ENCODE data around the gene SPRR5. TPM values are rescaled to one million over a fixed set of nuclear protein-coding genes. Genes with fewer than 3 reads are reported as not detected.

Gene SPRR5
- total RNA-seq (2014; rRNA removed; shearing (Covaris generic); ENCODE audit: low replicate concordance) = not detected in 2 replicates

- DNase-seq = no peak
- no peak within 1 kb of the TSS for H2AFZ ChIP-seq (ENCODE audit: low read length)
- no peaks in the 10 kb centered on the region for H3K9me3 ChIP-seq (ENCODE audit: low read length)
- no peaks in the 10 kb centered on the region for H3K79me2 ChIP-seq (ENCODE audit: low read length)
- H3K4me2 ChIP-seq (ENCODE audit: low read depth, low read length, poor library complexity, severe bottlenecking) = no peak within 1 kb of the TSS
- H3K9ac ChIP-seq (ENCODE audit: low read length) = no peak within 1 kb of the TSS
- H4K20me1 ChIP-seq (ENCODE audit: insufficient read depth, low read depth, low read length) = no peaks in the 10 kb centered on the region
- H3K36me3 ChIP-seq (ENCODE audit: insufficient read depth, low read length) = no peaks in the 10 kb centered on the region
- no peaks in the 10 kb centered on the region for H3K27me3 ChIP-seq (ENCODE audit: low read length)
- H3K27ac ChIP-seq (ENCODE audit: low read length) = no peak within 1 kb of the TSS
- H3K9me2 ChIP-seq (replicated peaks; ENCODE audit: insufficient read depth, low read length) = no peaks in the 10 kb centered on the region
- no peak within 1 kb of the TSS for H3K4me3 ChIP-seq (ENCODE audit: low read length)
- no peaks in the 10 kb centered on the region for H3K4me1 ChIP-seq (ENCODE audit: low read length)
Measured at GRCh38 chr1:152946651-152947256, at the start of gene SPRR5. Gene SPRR5 (plus strand): TSS chr1:152947206. CDS start chr1:152948555, 1,349 bp downstream.

DNA sequence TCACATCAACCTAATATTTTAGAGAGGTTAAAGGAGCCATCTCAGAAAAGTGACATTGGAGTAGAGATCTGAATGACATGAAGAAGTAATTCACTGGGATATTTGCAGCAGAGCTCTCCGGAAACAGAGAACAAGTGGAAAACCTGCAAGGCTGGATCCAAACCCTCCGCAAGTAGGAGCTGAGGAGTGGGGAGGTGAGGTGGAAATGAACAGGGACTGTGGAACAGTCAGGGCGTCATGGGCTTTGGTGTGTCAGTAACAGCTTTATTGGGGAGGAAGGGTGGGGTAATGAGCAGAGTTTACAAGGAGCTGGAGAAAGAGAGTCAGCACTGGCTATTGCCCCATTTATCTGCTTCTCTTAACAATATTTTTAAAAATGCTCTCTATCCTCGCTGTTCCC lies 48.0 kb upstream of the SPRR5 start:
- H3K9ac ChIP-seq (ENCODE audit: low read length) = no peak overlapping the region
- H3K36me3 ChIP-seq (ENCODE audit: insufficient read depth, low read length) = no peaks in the 10 kb centered on the region
- H3K9me2 ChIP-seq (replicated peaks; ENCODE audit: insufficient read depth, low read length) = no peaks in the 10 kb centered on the region
- no peak overlapping the region for H3K27ac ChIP-seq (ENCODE audit: low read length)
- no peak overlapping the region for H3K4me3 ChIP-seq (ENCODE audit: low read length)
- no peak overlapping the region for H3K4me2 ChIP-seq (ENCODE audit: low read depth, low read length, poor library complexity, severe bottlenecking)
- H3K4me1 ChIP-seq (ENCODE audit: low read length) = no peaks in the 10 kb centered on the region
- H4K20me1 ChIP-seq (ENCODE audit: insufficient read depth, low read depth, low read length) = no peaks in the 10 kb centered on the region
- H2AFZ ChIP-seq (ENCODE audit: low read length) = no peak overlapping the region
- no peaks in the 10 kb centered on the region for H3K79me2 ChIP-seq (ENCODE audit: low read length)
- no peaks in the 10 kb centered on the region for H3K27me3 ChIP-seq (ENCODE audit: low read length)
- H3K9me3 ChIP-seq (ENCODE audit: low read length) = no peaks in the 10 kb centered on the region
- no peak for DNase-seq

DNA sequence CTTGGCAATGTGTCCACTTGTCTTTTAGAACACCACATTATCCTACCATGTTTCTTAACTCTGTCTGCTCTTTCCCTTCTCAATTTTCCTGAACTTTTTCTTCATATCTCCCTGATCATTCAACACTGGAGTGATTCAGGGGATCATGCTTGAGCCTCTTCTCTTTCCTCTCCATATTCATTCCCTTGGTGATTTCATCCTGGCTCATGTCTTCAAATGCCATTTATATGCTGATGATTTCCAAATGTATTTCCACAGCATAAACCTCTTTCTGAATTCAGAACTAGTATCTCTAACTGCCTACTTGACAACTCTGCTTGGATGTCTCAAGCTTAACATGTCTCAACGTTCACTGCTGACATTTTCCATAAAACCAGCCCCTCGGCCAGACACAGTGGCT lies 47.1 kb upstream of the SPRR5 start:
- Histone ChIP-seq H3K27me3 (ENCODE audit: low read length) (no peaks in the 10 kb centered on the region), H3K4me3 (ENCODE audit: low read length) (no peak overlapping the region), H3K79me2 (ENCODE audit: low read length) (no peaks in the 10 kb centered on the region), H4K20me1 (ENCODE audit: insufficient read depth, low read depth, low read length) (no peaks in the 10 kb centered on the region), H3K9me2 (replicated peaks; ENCODE audit: insufficient read depth, low read length) (no peaks in the 10 kb centered on the region), H3K9ac (ENCODE audit: low read length) (no peak overlapping the region), H3K27ac (ENCODE audit: low read length) (no peak overlapping the region), H2AFZ (ENCODE audit: low read length) (no peak overlapping the region), H3K36me3 (ENCODE audit: insufficient read depth, low read length) (no peaks in the 10 kb centered on the region), H3K4me2 (ENCODE audit: low read depth, low read length, poor library complexity, severe bottlenecking) (no peak overlapping the region), H3K9me3 (ENCODE audit: low read length) (no peaks in the 10 kb centered on the region), H3K4me1 (ENCODE audit: low read length) (no peaks in the 10 kb centered on the region)
- no peak for DNase-seq

GRCh38 chr1:152901631-152902030 lies 45.4 kb upstream of the SPRR5 start:
- no peak overlapping the region for H2AFZ ChIP-seq (ENCODE audit: low read length)
- H3K27me3 ChIP-seq (ENCODE audit: low read length) = no peaks in the 10 kb centered on the region
- H4K20me1 ChIP-seq (ENCODE audit: insufficient read depth, low read depth, low read length) = no peaks in the 10 kb centered on the region
- no peak for DNase-seq
- no peak overlapping the region for H3K4me2 ChIP-seq (ENCODE audit: low read depth, low read length, poor library complexity, severe bottlenecking)
- no peaks in the 10 kb centered on the region for H3K36me3 ChIP-seq (ENCODE audit: insufficient read depth, low read length)
- H3K9ac ChIP-seq (ENCODE audit: low read length) = no peak overlapping the region
- H3K4me1 ChIP-seq (ENCODE audit: low read length) = no peaks in the 10 kb centered on the region
- no peaks in the 10 kb centered on the region for H3K79me2 ChIP-seq (ENCODE audit: low read length)
- no peak overlapping the region for H3K27ac ChIP-seq (ENCODE audit: low read length)
- no peaks in the 10 kb centered on the region for H3K9me3 ChIP-seq (ENCODE audit: low read length)
- H3K4me3 ChIP-seq (ENCODE audit: low read length) = no peak overlapping the region
- H3K9me2 ChIP-seq (replicated peaks; ENCODE audit: insufficient read depth, low read length) = no peaks in the 10 kb centered on the region

GRCh38 chr1:152902636-152903035 lies 44.4 kb upstream of the SPRR5 start:
- H2AFZ ChIP-seq (ENCODE audit: low read length) = no peak overlapping the region
- H3K9me2 ChIP-seq (replicated peaks; ENCODE audit: insufficient read depth, low read length) = no peaks in the 10 kb centered on the region
- no peak overlapping the region for H3K4me3 ChIP-seq (ENCODE audit: low read length)
- no peaks in the 10 kb centered on the region for H3K36me3 ChIP-seq (ENCODE audit: insufficient read depth, low read length)
- H3K9me3 ChIP-seq (ENCODE audit: low read length) = no peaks in the 10 kb centered on the region
- no peak for DNase-seq
- no peaks in the 10 kb centered on the region for H3K79me2 ChIP-seq (ENCODE audit: low read length)
- no peak overlapping the region for H3K27ac ChIP-seq (ENCODE audit: low read length)
- H3K27me3 ChIP-seq (ENCODE audit: low read length) = no peaks in the 10 kb centered on the region
- H3K9ac ChIP-seq (ENCODE audit: low read length) = no peak overlapping the region
- H4K20me1 ChIP-seq (ENCODE audit: insufficient read depth, low read depth, low read length) = no peaks in the 10 kb centered on the region
- no peak overlapping the region for H3K4me2 ChIP-seq (ENCODE audit: low read depth, low read length, poor library complexity, severe bottlenecking)
- H3K4me1 ChIP-seq (ENCODE audit: low read length) = no peaks in the 10 kb centered on the region

- Histone ChIP-seq H3K27ac (ENCODE audit: low read length) (no peak overlapping the region), H3K36me3 (ENCODE audit: insufficient read depth, low read length) (no peaks in the 10 kb centered on the region), H3K9me3 (ENCODE audit: low read length) (no peaks in the 10 kb centered on the region), H4K20me1 (ENCODE audit: insufficient read depth, low read depth, low read length) (no peaks in the 10 kb centered on the region), H3K79me2 (ENCODE audit: low read length) (no peaks in the 10 kb centered on the region), H3K27me3 (ENCODE audit: low read length) (no peaks in the 10 kb centered on the region), H3K9ac (ENCODE audit: low read length) (no peak overlapping the region), H2AFZ (ENCODE audit: low read length) (no peak overlapping the region), H3K9me2 (replicated peaks; ENCODE audit: insufficient read depth, low read length) (no peaks in the 10 kb centered on the region), H3K4me1 (ENCODE audit: low read length) (no peaks in the 10 kb centered on the region), H3K4me2 (ENCODE audit: low read depth, low read length, poor library complexity, severe bottlenecking) (no peak overlapping the region), H3K4me3 (ENCODE audit: low read length) (no peak overlapping the region)
- no peak for DNase-seq
Measured at GRCh38 chr1:152904688-152905440, 42.1 kb upstream of the SPRR5 start.

DNA sequence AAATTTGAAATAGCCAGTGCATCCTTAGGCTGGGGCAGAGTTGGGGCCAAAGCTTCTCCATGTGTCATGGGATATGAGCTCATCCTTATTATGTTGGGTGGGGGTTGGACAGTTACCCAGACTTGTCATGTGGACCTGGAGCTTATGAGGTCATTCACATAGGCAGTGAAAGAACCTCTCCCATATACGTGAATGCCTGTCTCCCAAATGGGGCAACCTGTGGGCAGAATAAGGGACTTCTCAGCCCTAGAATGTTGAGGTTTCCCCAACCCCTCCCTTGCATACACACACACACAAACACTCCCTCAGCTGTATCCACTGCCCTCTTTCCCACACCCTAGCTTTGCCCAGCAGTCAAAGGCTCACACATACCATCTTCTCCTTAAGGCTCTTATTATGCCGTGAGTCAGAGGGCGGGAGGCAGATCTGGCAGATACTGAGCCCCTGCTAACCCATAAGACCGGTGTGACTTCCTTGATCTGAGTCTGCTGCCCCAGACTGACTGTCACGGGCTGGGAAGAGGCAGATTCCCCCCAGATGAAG lies 40.9 kb upstream of the SPRR5 start:
- no peaks in the 10 kb centered on the region for H3K27me3 ChIP-seq (ENCODE audit: low read length)
- H4K20me1 ChIP-seq (ENCODE audit: insufficient read depth, low read depth, low read length) = no peaks in the 10 kb centered on the region
- H3K9me2 ChIP-seq (replicated peaks; ENCODE audit: insufficient read depth, low read length) = no peaks in the 10 kb centered on the region
- H3K9ac ChIP-seq (ENCODE audit: low read length) = no peak overlapping the region
- H3K36me3 ChIP-seq (ENCODE audit: insufficient read depth, low read length) = no peaks in the 10 kb centered on the region
- H3K4me2 ChIP-seq (ENCODE audit: low read depth, low read length, poor library complexity, severe bottlenecking) = no peak overlapping the region
- H3K9me3 ChIP-seq (ENCODE audit: low read length) = no peaks in the 10 kb centered on the region
- H3K27ac ChIP-seq (ENCODE audit: low read length) = no peak overlapping the region
- H3K79me2 ChIP-seq (ENCODE audit: low read length) = no peaks in the 10 kb centered on the region
- no peak for DNase-seq
- no peaks in the 10 kb centered on the region for H3K4me1 ChIP-seq (ENCODE audit: low read length)
- no peak overlapping the region for H3K4me3 ChIP-seq (ENCODE audit: low read length)
- H2AFZ ChIP-seq (ENCODE audit: low read length) = no peak overlapping the region

- no peak within 1 kb of the TSS for H3K9ac ChIP-seq (ENCODE audit: low read length)
- H4K20me1 ChIP-seq (ENCODE audit: insufficient read depth, low read depth, low read length) = no peaks in the 10 kb centered on the region
- no peaks in the 10 kb centered on the region for H3K9me2 ChIP-seq (replicated peaks; ENCODE audit: insufficient read depth, low read length)
- no peak within 1 kb of the TSS for H3K4me3 ChIP-seq (ENCODE audit: low read length)
- H2AFZ ChIP-seq (ENCODE audit: low read length) = no peak within 1 kb of the TSS
- no peak for DNase-seq
- no peaks in the 10 kb centered on the region for H3K79me2 ChIP-seq (ENCODE audit: low read length)
- no peak within 1 kb of the TSS for H3K27ac ChIP-seq (ENCODE audit: low read length)
- no peaks in the 10 kb centered on the region for H3K36me3 ChIP-seq (ENCODE audit: insufficient read depth, low read length)
- H3K27me3 ChIP-seq (ENCODE audit: low read length) = no peaks in the 10 kb centered on the region
- no peak within 1 kb of the TSS for H3K4me2 ChIP-seq (ENCODE audit: low read depth, low read length, poor library complexity, severe bottlenecking)
- H3K4me1 ChIP-seq (ENCODE audit: low read length) = no peaks in the 10 kb centered on the region
- H3K9me3 ChIP-seq (ENCODE audit: low read length) = no peaks in the 10 kb centered on the region
Measured at GRCh38 chr1:152907686-152908601, 39.1 kb upstream of the SPRR5 start, which contains the start of gene IVL. Gene IVL (plus strand): TSS chr1:152908546. CDS start chr1:152909798, 1,252 bp downstream.
